Activated naive CD4-positive, alpha-beta T cell treated with anti-CD3 and anti-CD28 coated beads, Interleukin-2, amount 50 U/mL, for 72 hours (primary cell): Measurements from ENCODE around the gene LDB2. TPM values are rescaled to one million over a fixed set of nuclear protein-coding genes. Genes with fewer than 3 reads are reported as not detected.

ENCODE experiments used
- ATAC-seq, 2 donors: fragments of 150-1000 bp; cut with Tn5 transposase; 2 replicates each; pipeline ENCODE4 v1.10.0; 2021; ENCODE audit warnings: mild to moderate bottlenecking in 2 of 2, moderate library complexity in 2 of 2
- DNase-seq, 2 donors: peaks; one replicate each; pipeline ENCODE4 v3.0.0; 2021 to 2022; ENCODE audit warnings: low spot score in 2 of 2
- H3K27ac Mint-ChIP-seq, 2 donors: one replicate each; pipeline ENCODE4 v1.8.0; 2022; ENCODE audit warnings: mild to moderate bottlenecking in 2 of 2, mixed read lengths in 2 of 2
- H3K36me3 Mint-ChIP-seq, 2 donors: one replicate each; pipeline ENCODE4 v1.8.0; 2022; ENCODE audit warnings: mixed read lengths in 2 of 2
- H3K9me3 Mint-ChIP-seq, 2 donors: one replicate each; pipeline ENCODE4 v1.8.0; 2022; ENCODE audit warnings: mixed read lengths in 2 of 2
- total RNA-seq, 2 donors: library from RNA; stranded (reverse); gene quantifications; one replicate each; pipeline ENCODE4 v1.2.3, GENCODE V29; 2022

Gene LDB2
- total RNA-seq, 2 donors from 2014 or later: not detected

DNA sequence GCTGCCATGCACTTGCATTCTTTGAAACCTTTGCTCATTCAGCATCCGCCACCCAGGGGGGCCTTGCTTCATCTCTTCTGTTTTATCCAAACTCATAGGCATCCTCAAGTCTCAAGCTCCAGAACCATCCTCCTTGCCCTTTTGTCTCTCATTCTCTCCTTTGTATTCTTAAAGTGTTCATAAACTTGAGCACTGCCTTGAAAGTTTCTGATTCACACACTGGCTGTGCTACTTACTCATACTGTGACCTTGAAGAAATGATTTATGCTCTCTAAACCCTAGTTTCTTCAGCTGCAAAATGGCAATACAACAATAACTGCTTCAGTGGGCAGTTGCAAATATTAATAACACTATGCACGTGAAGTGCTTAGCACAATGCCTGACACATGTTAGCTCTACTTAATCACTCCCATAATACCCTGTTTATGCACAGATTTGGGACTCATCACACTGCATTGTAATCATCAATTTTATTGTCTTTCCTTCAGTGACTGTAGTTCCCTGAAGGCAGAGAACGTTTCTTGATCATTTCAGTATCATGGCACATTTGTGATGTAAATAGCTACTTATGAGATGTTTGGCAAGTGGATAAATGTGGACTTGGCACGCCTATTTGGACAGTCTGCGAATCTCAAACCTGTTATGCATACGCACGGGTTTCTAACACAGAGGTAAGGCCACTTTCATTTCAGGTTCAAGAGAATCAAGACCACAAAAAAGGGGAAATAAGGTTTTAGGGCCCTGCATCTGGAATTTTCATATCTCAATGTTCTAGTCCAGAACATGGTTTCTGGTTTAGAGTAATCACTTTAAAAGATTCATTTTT lies 291.0 kb downstream of the LDB2 start:
- Mint-ChIP-seq H3K27ac (no peak overlapping the region), H3K9me3 (peaks cover 17 to 21% of the 10 kb centered on the region in 2 donors), H3K36me3 (no peaks in the 10 kb centered on the region)
- DNase-seq (no peak), ATAC-seq (no peak)

GRCh38 chr4:16606691-16607090 lies 291.8 kb downstream of the LDB2 start:
- ATAC-seq: no peak
- peaks cover 11 to 14% of the 10 kb centered on the region in 2 donors for H3K9me3 Mint-ChIP-seq
- no peaks in the 10 kb centered on the region for H3K36me3 Mint-ChIP-seq
- H3K27ac Mint-ChIP-seq: no peak overlapping the region
- DNase-seq: no peak

DNA sequence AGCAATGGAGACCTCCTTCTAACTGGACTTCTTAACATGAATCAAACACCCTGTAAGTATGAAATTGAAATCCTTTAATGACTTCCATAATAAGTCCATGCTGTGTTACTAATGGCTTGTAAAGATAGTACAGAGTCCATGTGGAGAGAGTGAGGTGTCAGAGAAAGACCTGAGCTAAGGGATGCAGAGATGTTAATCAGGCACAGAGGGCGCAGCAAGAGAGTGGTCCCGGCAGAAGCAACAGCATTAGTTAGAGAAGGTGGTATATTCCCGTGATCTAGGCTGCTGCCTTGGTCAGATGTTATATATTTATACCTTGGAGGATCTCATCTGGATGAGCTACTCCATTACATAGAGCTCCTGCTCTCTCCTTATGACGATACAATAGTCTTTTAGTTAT lies 295.3 kb downstream of the LDB2 start:
- DNase-seq (no peak), ATAC-seq (no peak)
- Mint-ChIP-seq H3K9me3 (peaks cover 0 to 4% of the 10 kb centered on the region in 2 donors), H3K36me3 (no peaks in the 10 kb centered on the region), H3K27ac (no peak overlapping the region)

DNA sequence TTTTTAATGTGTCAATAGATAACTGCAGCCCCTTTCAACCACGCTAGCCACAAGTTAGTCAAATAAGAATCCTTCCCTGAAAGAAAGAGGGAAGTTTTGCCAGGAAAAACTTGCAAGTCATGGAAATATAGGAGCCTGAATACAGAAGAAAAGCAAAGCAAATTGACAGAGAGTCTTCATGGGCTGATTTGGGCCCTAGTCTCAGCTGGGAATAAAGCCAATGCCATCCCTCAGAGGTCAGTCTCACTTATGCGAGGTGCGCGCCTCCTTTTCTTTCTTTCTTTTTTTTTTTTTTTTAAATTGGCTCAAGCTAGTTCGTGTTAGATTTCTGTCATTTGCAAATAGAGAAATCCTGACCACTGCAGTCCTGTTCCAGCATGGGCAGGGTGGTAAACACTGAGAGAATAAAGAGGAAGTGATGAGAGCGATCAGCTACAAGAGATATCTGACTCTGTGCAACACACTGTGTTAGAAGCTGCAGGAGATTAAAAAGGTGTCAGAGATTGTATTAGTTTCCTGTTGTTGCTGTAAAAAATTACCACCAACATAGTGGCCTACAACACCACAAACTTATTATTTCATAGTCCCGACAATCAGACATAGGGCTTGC lies 299.7 kb downstream of the LDB2 start:
- Mint-ChIP-seq H3K27ac (no peak overlapping the region), H3K9me3 (no peaks in the 10 kb centered on the region), H3K36me3 (no peaks in the 10 kb centered on the region)
- no peak for DNase-seq
- no peak for ATAC-seq

- no peak for ATAC-seq
- no peak overlapping the region for H3K27ac Mint-ChIP-seq
Measured at GRCh38 chr4:16597845-16598596, 300.4 kb downstream of the LDB2 start.

GRCh38 chr4:16597443-16597842 lies 301.0 kb downstream of the LDB2 start:
- H3K27ac Mint-ChIP-seq: no peak overlapping the region
- no peak for DNase-seq
- ATAC-seq: no peak
- H3K9me3 Mint-ChIP-seq: no peaks in the 10 kb centered on the region
- H3K36me3 Mint-ChIP-seq: no peaks in the 10 kb centered on the region

More at GRCh38 chr4:16597845-16598596, 300.4 kb downstream of the LDB2 start:
- Mint-ChIP-seq H3K36me3 (no peaks in the 10 kb centered on the region), H3K9me3 (no peaks in the 10 kb centered on the region)
- DNase-seq: no peak

- H3K9me3 Mint-ChIP-seq: no peaks in the 10 kb centered on the region
Measured at GRCh38 chr4:16596267-16596666, 302.2 kb downstream of the LDB2 start.

GRCh38 chr4:16594128-16594527 lies 304.3 kb downstream of the LDB2 start:
- no peaks in the 10 kb centered on the region for H3K9me3 Mint-ChIP-seq
- DNase-seq (no peak), ATAC-seq (no peak)
- H3K27ac Mint-ChIP-seq: no peak overlapping the region
- H3K36me3 Mint-ChIP-seq: no peaks in the 10 kb centered on the region

More at GRCh38 chr4:16596267-16596666, 302.2 kb downstream of the LDB2 start:
- no peak for DNase-seq
- Mint-ChIP-seq H3K27ac (no peak overlapping the region), H3K36me3 (no peaks in the 10 kb centered on the region)
- no peak for ATAC-seq

- DNase-seq (no peak), ATAC-seq (no peak)
- no peaks in the 10 kb centered on the region for H3K36me3 Mint-ChIP-seq
- no peaks in the 10 kb centered on the region for H3K9me3 Mint-ChIP-seq
- H3K27ac Mint-ChIP-seq: no peak overlapping the region
Measured at GRCh38 chr4:16593386-16593785, 305.1 kb downstream of the LDB2 start.

GRCh38 chr4:16591272-16591826 lies 307.1 kb downstream of the LDB2 start:
- DNase-seq (no peak), ATAC-seq (no peak)
- Mint-ChIP-seq H3K9me3 (no peaks in the 10 kb centered on the region), H3K36me3 (no peaks in the 10 kb centered on the region), H3K27ac (no peak overlapping the region)

- ATAC-seq: no peak
- H3K9me3 Mint-ChIP-seq: no peaks in the 10 kb centered on the region
- no peak for DNase-seq
- no peak overlapping the region for H3K27ac Mint-ChIP-seq
- no peaks in the 10 kb centered on the region for H3K36me3 Mint-ChIP-seq
Measured at GRCh38 chr4:16590797-16591196, 307.6 kb downstream of the LDB2 start.

DNA sequence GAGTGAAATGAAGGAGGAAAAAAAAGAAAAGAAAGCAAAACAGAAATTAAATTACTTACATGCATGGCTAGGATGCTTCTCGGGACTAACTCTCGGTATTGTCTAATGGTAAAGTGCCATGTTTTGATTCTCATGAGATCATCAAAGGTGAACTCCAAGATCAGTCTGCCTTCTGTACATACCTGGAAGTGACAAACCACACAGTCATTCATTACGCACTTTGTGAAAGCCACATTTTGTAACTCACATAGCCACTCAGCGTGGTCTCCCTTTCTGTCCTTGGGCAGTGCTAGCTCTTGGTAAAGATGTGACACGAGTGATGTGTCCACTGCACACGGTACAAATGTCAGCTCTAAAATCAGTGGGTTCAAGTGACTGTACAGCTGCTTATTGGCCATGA lies 309.8 kb downstream of the LDB2 start:
- no peak for ATAC-seq
- Mint-ChIP-seq H3K27ac (no peak overlapping the region), H3K36me3 (no peaks in the 10 kb centered on the region), H3K9me3 (peaks cover 0 to 3% of the 10 kb centered on the region in 2 donors)
- DNase-seq: no peak

GRCh38 chr4:16588149-16588548 lies 310.3 kb downstream of the LDB2 start:
- DNase-seq (no peak), ATAC-seq (no peak)
- no peaks in the 10 kb centered on the region for H3K36me3 Mint-ChIP-seq
- peaks cover 0 to 4% of the 10 kb centered on the region in 2 donors for H3K9me3 Mint-ChIP-seq
- no peak overlapping the region for H3K27ac Mint-ChIP-seq

- no peak for ATAC-seq
- H3K27ac Mint-ChIP-seq: no peak overlapping the region
- peaks cover 0 to 4% of the 10 kb centered on the region in 2 donors for H3K9me3 Mint-ChIP-seq
- H3K36me3 Mint-ChIP-seq: no peaks in the 10 kb centered on the region
- DNase-seq: no peak
Measured at GRCh38 chr4:16585053-16585452, 313.4 kb downstream of the LDB2 start.

GRCh38 chr4:16583764-16584163 lies 314.7 kb downstream of the LDB2 start:
- Mint-ChIP-seq H3K27ac (no peak overlapping the region), H3K9me3 (peaks cover 0 to 4% of the 10 kb centered on the region in 2 donors), H3K36me3 (no peaks in the 10 kb centered on the region)
- DNase-seq (no peak), ATAC-seq (no peak)

DNA sequence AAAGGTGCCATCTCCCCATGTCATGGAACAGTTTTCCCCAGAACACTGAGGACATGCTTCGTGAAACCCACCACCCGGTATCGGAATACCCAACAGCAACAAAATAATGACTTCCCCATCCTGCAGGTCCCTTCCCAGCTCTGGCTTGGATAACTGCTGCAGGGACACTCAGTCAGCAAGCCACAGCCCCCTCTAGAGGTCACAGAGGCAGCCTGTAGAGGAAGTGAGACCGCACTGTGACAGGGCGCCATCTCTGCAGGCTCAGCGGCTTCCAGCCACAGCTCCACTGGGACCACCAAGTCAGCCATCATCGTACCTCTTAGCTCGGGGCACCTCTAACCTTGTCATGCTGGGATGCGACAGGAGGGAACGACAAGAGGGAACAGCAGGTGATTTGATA lies 315.9 kb downstream of the LDB2 start:
- Mint-ChIP-seq H3K36me3 (no peaks in the 10 kb centered on the region), H3K9me3 (peaks cover 0 to 4% of the 10 kb centered on the region in 2 donors), H3K27ac (no peak overlapping the region)
- DNase-seq (no peak), ATAC-seq (no peak)

DNA sequence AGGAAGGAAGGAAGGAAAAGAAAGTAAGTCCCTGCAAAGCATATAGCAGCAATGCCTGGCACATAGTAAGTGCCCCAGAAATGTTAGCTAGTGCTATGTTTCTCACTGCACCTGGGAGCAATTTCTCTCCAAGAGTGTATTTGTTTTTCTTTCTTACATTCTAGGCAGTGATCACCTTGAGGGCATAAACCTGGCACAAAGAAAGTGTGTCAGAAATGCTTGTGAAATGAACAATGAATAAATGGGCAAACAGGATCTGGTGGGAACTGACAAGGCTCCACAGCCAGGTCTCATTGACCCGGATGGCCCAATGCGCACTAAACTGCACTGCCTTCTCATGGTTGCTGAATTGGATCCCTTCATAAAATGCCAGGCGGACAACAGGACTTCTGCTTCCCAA lies 316.4 kb downstream of the LDB2 start:
- peaks cover 0 to 4% of the 10 kb centered on the region in 2 donors for H3K9me3 Mint-ChIP-seq
- no peak overlapping the region for H3K27ac Mint-ChIP-seq
- ATAC-seq (no peak), DNase-seq (no peak)
- H3K36me3 Mint-ChIP-seq: no peaks in the 10 kb centered on the region
